ENCODE data around the gene MYH10. TPM values are rescaled to one million over a fixed set of nuclear protein-coding genes. Genes with fewer than 3 reads are reported as not detected.

Gene MYH10
- total RNA-seq, 1 experiment from 2014 or later, result 1.6 TPM

GRCh38 chr17:8608001-8608400, 22.5 kb downstream of the MYH10 start:
- Histone ChIP-seq H3K4me1 (replicated peaks; ENCODE audit: insufficient read depth) (no peaks in the 10 kb centered on the region), H3K9me2 (ENCODE audit: insufficient read depth) (no peaks in the 10 kb centered on the region), H3F3A (ENCODE audit: insufficient read depth, low read depth) (no peaks in the 10 kb centered on the region), H3K79me2 (ENCODE audit: low read depth) (no peaks in the 10 kb centered on the region), H2AFZ (no peak overlapping the region), H4K20me1 (ENCODE audit: insufficient read depth) (no peaks in the 10 kb centered on the region), H3K27ac (no peak overlapping the region), H3K4me3 (no peak overlapping the region), H3K36me3 (ENCODE audit: low read depth) (no peaks in the 10 kb centered on the region), H3K9me3 (ENCODE audit: insufficient read depth, low read depth) (no peaks in the 10 kb centered on the region), H3K27me3 (ENCODE audit: insufficient read depth, low read depth) (peaks cover 42% of the 10 kb centered on the region), H3K4me2 (no peak overlapping the region)
- no TSS peak for BruUV-seq (replicated peaks)
- DNase-seq, result no peak
- TF ChIP-seq, protein P1, sequence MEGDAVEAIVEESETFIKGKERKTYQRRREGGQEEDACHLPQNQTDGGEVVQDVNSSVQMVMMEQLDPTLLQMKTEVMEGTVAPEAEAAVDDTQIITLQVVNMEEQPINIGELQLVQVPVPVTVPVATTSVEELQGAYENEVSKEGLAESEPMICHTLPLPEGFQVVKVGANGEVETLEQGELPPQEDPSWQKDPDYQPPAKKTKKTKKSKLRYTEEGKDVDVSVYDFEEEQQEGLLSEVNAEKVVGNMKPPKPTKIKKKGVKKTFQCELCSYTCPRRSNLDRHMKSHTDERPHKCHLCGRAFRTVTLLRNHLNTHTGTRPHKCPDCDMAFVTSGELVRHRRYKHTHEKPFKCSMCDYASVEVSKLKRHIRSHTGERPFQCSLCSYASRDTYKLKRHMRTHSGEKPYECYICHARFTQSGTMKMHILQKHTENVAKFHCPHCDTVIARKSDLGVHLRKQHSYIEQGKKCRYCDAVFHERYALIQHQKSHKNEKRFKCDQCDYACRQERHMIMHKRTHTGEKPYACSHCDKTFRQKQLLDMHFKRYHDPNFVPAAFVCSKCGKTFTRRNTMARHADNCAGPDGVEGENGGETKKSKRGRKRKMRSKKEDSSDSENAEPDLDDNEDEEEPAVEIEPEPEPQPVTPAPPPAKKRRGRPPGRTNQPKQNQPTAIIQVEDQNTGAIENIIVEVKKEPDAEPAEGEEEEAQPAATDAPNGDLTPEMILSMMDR (conservative IDR thresholded peaks at IDR 0.05), result no peak
- TF ChIP-seq EZH2 (IDR thresholded peaks at IDR 0.05; ENCODE audit: low read depth), result no peak
- ChIA-PET CTCF (interaction anchor here (0.6 kb wide), 1 partner anchor 584 kb away, joined by 6 read pairs; no protein-coding TSS in a partner anchor), POLR2A (ENCODE audit: unreplicated experiment) (no interaction called here)
- intact Hi-C loops (cut with micrococcal nuclease; ENCODE audit: unreplicated experiment), result no loop called here

GRCh38 chr17:8606401-8606800, 24.1 kb downstream of the MYH10 start:
- intact Hi-C loops (cut with micrococcal nuclease; ENCODE audit: unreplicated experiment), result no loop called here
- BruUV-seq (replicated peaks), result no TSS peak
- Histone ChIP-seq H3K27me3 (ENCODE audit: insufficient read depth, low read depth) (peaks cover 40% of the 10 kb centered on the region), H3K79me2 (ENCODE audit: low read depth) (no peaks in the 10 kb centered on the region), H3F3A (ENCODE audit: insufficient read depth, low read depth) (no peaks in the 10 kb centered on the region), H3K36me3 (ENCODE audit: low read depth) (no peaks in the 10 kb centered on the region), H2AFZ (no peak overlapping the region), H4K20me1 (ENCODE audit: insufficient read depth) (no peaks in the 10 kb centered on the region), H3K9me2 (ENCODE audit: insufficient read depth) (no peaks in the 10 kb centered on the region), H3K4me3 (no peak overlapping the region), H3K9me3 (ENCODE audit: insufficient read depth, low read depth) (no peaks in the 10 kb centered on the region), H3K4me1 (replicated peaks; ENCODE audit: insufficient read depth) (no peaks in the 10 kb centered on the region), H3K27ac (no peak overlapping the region), H3K4me2 (no peak overlapping the region)
- TF ChIP-seq, protein P1 (conservative IDR thresholded peaks at IDR 0.05), result no peak
- no peak for TF ChIP-seq EZH2 (IDR thresholded peaks at IDR 0.05; ENCODE audit: low read depth)
- ChIA-PET CTCF (no interaction called here), POLR2A (ENCODE audit: unreplicated experiment) (no interaction called here)
- DNase-seq, result no peak

GRCh38 chr17:8602679-8603078, 27.8 kb downstream of the MYH10 start:
- Histone ChIP-seq H3K79me2 (ENCODE audit: low read depth) (no peaks in the 10 kb centered on the region), H3K4me1 (replicated peaks; ENCODE audit: insufficient read depth) (no peaks in the 10 kb centered on the region), H3K9me3 (ENCODE audit: insufficient read depth, low read depth) (no peaks in the 10 kb centered on the region), H3K4me3 (no peak overlapping the region), H3K4me2 (no peak overlapping the region), H3K36me3 (ENCODE audit: low read depth) (no peaks in the 10 kb centered on the region), H3K27me3 (ENCODE audit: insufficient read depth, low read depth) (peaks cover 50% of the 10 kb centered on the region), H4K20me1 (ENCODE audit: insufficient read depth) (no peaks in the 10 kb centered on the region), H3K9me2 (ENCODE audit: insufficient read depth) (no peaks in the 10 kb centered on the region), H3F3A (ENCODE audit: insufficient read depth, low read depth) (no peaks in the 10 kb centered on the region), H2AFZ (no peak overlapping the region), H3K27ac (no peak overlapping the region)
- BruUV-seq (replicated peaks), result no TSS peak
- intact Hi-C loops (cut with micrococcal nuclease; ENCODE audit: unreplicated experiment), result no loop called here
- POLR2A ChIA-PET (ENCODE audit: unreplicated experiment), result no interaction called here
- CTCF ChIA-PET, result no interaction called here
- no peak for TF ChIP-seq EZH2 (IDR thresholded peaks at IDR 0.05; ENCODE audit: low read depth)
- TF ChIP-seq, protein P1 (conservative IDR thresholded peaks at IDR 0.05), result no peak
- no peak for DNase-seq

Measured in PC-9 (cell line).